Raji (cell line): ENCODE data around the gene PURA.

Source experiments
- POLR2A ChIP-seq: IDR thresholded peaks from 2 replicates; pipeline ENCODE4 v1.6.1; 2011; ENCODE audit warnings: low read depth, low read length, control low read depth; ENCODE audit not compliant: insufficient read depth

PURA gene

DNA sequence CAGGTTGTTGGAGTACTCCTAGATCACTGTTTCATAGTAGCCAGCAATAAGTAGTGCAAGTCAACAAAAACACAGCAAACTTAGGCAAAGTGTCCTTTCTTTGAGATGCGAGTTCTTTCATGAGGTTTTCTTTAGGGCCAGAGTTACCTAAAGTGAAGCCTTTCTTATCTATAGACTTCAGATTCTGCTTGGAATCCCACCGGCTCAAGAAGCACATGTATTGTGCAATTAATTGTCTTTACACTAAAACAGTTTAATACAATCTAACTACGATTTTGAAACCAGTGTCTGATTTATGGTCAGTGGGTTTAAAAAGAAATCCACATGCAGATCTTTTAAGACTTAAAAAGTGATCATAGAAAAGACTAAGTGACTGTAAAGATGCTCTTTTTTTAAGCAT lies 3.6 kb downstream of the PURA start:
- no peak for TF ChIP-seq POLR2A

- no peak for TF ChIP-seq POLR2A
Observed at GRCh38 chr5:140118302-140118936, 4.5 kb downstream of the PURA start.

- TF ChIP-seq POLR2A = no peak
Observed at GRCh38 chr5:140125637-140126036, 11.7 kb downstream of the PURA start, which contains the start of gene IGIP. IGIP (plus strand) TSS chr5:140125937; CDS start chr5:140128477, 2,540 bp downstream.

GRCh38 chr5:140126315-140127012 lies 12.6 kb downstream of the PURA start:
- TF ChIP-seq POLR2A = no peak

- no peak for TF ChIP-seq POLR2A
Observed at GRCh38 chr5:140128376-140128775, 14.5 kb downstream of the PURA start.

DNA sequence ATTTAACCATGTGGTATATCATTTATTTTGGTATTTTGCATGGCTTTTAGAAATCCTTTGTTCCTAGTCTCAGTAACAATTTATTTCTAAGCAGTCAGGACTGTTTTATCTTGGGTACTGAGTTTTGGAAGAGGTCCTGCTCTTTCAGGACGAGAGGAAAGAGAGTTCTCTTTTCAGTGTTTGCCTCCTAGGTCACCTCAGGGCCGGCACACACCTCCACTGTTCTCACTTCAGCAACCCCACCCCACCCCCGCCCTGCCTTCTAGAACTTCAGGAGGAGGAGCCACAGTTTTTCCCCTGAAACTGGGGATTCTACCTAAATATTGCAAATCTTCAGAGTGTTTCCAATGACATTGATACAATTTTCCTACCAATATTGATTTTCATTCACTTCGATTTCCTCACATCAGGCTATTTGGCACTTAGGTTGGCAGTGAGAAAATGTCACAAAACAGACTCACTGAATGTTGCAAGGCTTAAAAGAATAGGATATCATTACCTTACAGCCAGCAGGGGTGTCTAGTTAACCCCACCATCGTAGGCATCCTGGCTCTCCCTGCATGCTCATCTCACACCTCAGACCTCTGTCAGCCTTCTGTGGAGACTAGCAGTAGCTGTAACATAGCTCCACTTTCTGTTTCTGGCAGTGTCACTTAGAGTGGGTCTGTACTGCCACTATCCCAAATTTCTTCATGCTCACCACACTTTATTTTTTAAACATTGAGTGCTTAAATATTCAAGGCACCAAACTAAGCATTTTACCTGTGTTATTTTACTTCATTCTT lies 17.2 kb downstream of the PURA start:
- no peak for TF ChIP-seq POLR2A

- TF ChIP-seq POLR2A = no peak
Observed at GRCh38 chr5:140131967-140132409, 18.1 kb downstream of the PURA start.

DNA sequence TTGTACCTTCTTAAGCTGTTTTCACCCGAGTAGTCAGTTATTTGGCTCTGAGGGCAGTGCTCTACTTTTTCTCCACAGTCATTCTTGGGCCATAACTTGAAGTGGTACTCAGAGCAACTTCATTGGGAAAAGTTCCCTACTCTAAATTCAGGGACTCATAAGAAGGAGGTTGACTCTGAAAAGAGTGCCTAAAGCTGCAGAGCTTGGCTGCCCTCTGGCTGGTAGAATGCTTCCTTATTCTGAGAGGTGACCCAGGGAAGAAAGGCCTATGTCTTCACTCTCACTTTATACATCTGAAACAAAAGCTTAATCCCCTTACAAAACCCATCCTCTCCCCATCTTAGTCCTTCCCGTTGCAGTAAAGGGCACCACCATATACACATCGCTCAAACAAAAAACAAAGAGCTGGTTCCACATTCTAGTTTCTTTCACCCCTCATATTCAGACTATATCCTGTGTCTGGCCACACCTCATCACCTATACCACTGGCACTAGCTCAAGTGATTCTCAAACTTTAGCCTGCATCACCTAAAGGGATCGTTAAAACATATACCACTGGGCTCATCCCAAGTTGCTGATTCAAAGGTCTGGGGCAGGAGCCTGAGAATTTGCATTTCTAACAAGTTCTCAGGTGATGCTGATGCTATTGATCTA lies 19.7 kb downstream of the PURA start:
- no peak for TF ChIP-seq POLR2A

DNA sequence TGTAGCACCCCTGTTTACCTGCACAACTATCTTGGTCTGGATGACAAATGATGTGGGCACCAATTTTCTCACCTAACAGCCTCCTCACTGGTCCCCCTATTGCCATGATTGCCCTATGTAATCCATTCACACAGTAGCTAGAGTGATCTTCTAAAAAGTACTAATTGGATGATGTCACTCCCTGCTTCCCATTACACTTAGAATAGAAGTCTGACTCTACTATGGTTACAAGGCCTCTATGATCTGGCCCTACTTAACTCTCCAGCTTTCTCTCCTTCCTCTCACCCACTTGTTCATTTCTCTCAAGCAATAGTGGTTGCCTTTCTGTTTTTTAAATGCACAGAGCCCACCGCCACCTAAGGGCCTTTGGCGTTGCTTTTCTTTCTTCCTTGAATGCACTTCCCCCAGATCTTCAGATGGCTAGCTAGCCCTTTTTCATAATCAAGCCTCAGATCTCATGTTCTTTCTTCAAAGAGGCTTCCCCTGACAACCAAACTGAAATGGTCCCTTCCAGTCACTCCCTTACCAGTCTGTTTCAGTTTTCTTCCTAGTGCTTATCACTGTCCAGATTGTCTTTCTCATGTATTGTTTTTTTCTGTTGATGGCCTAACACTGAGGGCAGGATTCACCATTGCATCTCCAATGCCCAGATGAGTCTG lies 20.5 kb downstream of the PURA start:
- TF ChIP-seq POLR2A = no peak

DNA sequence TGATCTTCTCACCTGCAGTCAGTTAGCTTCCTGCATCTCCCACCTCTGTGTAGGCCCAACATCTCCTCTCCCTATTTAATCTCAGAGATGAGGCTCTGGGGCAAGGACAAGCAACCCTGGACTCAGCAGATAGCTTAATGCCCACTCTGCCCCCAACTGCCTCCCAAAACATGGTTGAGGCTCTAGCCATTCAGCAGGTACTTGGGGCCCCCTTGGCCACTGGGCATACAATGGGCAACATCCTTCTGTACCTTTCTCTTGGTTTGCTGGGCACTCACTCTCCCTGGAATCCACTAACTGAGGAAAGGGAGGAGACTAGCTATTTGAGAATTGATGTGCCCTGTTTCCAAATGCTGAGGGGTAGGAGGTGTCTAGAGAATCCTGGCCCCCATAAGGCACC lies 21.2 kb downstream of the PURA start:
- TF ChIP-seq POLR2A = no peak

DNA sequence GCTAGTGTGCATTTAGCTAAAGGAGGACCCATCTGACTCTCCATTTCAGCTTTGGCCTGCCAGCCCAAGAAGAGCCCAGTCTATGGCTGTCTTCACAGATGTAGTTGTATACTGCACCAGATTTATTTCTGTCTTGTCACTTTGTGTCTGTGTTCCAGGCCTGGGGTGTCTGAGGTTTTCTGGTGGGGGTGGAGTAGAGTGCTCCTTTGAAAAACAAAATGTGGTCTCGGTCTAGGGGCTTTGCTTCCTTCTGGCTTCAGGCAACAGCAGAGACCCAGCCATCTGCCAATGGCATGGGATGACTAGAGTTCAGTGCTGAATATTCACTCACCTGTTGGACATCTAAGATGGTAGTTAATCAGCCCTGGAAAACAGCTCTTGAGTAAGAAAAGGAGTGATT lies 22.7 kb downstream of the PURA start:
- TF ChIP-seq POLR2A = no peak

- TF ChIP-seq POLR2A = no peak
Observed at GRCh38 chr5:140140435-140140834, 26.5 kb downstream of the PURA start.

DNA sequence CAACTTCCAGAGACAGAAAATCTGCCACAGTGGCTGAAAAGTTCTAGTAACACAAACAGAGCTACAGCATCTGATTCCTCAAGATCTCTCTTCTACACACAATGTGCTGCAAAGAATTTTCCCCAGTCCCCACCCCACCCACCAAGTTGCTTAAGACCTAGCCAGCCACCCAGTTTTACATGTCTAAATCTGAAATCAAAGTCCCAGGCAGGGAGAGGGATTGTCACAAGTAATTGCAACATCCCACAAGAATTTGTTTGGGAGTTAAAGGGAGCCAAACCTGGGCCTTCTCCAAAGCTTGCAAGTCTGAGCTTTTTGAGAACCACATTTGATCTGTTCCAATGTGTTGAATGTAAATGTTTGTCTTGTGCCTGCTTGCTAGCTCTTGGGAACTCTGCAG lies 27.3 kb downstream of the PURA start:
- no peak for TF ChIP-seq POLR2A

- TF ChIP-seq POLR2A = no peak
Observed at GRCh38 chr5:140142246-140142645, 28.3 kb downstream of the PURA start.

DNA sequence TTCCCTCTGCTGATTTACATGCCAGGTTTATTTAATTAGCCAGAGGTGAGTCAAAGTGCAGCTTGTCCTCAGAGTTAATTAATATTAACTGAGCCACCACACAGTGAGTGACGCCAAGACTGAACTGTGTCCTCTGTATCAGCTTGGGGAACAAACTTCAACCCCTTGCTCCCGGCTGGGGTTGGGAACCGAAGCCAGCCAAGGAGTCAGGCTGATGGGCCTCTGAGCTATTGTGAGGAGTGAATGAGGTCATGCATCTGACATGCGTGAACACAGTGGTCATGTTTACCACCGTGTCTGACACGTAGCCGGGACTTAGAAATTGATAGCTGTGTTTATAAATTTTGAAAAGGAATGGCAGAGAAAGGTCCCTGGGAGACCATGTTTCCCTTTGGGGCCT lies 28.9 kb downstream of the PURA start:
- no peak for TF ChIP-seq POLR2A
